ENCODE results near the gene AGRP. TPM values are rescaled to one million over a fixed set of nuclear protein-coding genes. Genes with fewer than 3 reads are reported as not detected.

AGRP gene
- total RNA-seq, 1 experiment from 2014 or later, result not detected

- no peaks in the 10 kb centered on the region for H3K9me3 Mint-ChIP-seq (ENCODE audit: low read depth, unreplicated experiment)
- intact Hi-C loops (cut with micrococcal nuclease; ENCODE audit: unreplicated experiment), result no loop called here
- DNase-seq, result no peak
- no peak for TF ChIP-seq CTCF (IDR thresholded peaks at IDR 0.05; ENCODE audit: unreplicated experiment)
- peaks cover 23% of the 10 kb centered on the region for H3K4me1 Mint-ChIP-seq (ENCODE audit: low read depth, unreplicated experiment)
- no peak overlapping the region for H3K27ac Mint-ChIP-seq (ENCODE audit: unreplicated experiment)
- H3K27me3 Mint-ChIP-seq (ENCODE audit: unreplicated experiment), result no peaks in the 10 kb centered on the region
- H3K4me3 Mint-ChIP-seq (ENCODE audit: low read depth, unreplicated experiment), result no peak overlapping the region
- CTCF ChIA-PET, result interaction anchor here (0.8 to 1.5 kb wide), 7 partner anchors 11 to 49 kb away, joined by 3 to 5 read pairs (median 3); partner anchors contain the start of gene HSD11B2
- BruUV-seq (replicated peaks), result no TSS peak
- peaks cover 21% of the 10 kb centered on the region for H3K36me3 Mint-ChIP-seq (ENCODE audit: insufficient read depth, unreplicated experiment)
Measured at GRCh38 chr16:67445441-67445912, 37.9 kb downstream of the AGRP start.

GRCh38 chr16:67445126-67445426 lies 38.3 kb downstream of the AGRP start:
- Mint-ChIP-seq H3K36me3 (ENCODE audit: insufficient read depth, unreplicated experiment) (peaks cover 17% of the 10 kb centered on the region), H3K27me3 (ENCODE audit: unreplicated experiment) (no peaks in the 10 kb centered on the region), H3K9me3 (ENCODE audit: low read depth, unreplicated experiment) (no peaks in the 10 kb centered on the region), H3K4me3 (ENCODE audit: low read depth, unreplicated experiment) (no peak overlapping the region), H3K4me1 (ENCODE audit: low read depth, unreplicated experiment) (peaks cover 23% of the 10 kb centered on the region), H3K27ac (ENCODE audit: unreplicated experiment) (no peak overlapping the region)
- intact Hi-C loops (cut with micrococcal nuclease; ENCODE audit: unreplicated experiment), result no loop called here
- no peak for TF ChIP-seq CTCF (IDR thresholded peaks at IDR 0.05; ENCODE audit: unreplicated experiment)
- no peak for DNase-seq
- CTCF ChIA-PET, result interaction anchor here (0.8 to 0.9 kb wide), 2 partner anchors 17 to 20 kb away, joined by 3 to 5 read pairs; no protein-coding TSS in a partner anchor
- BruUV-seq (replicated peaks), result no TSS peak

GRCh38 chr16:67444259-67445125 lies 38.9 kb downstream of the AGRP start:
- Mint-ChIP-seq H3K4me1 (ENCODE audit: low read depth, unreplicated experiment) (peaks cover 23% of the 10 kb centered on the region), H3K4me3 (ENCODE audit: low read depth, unreplicated experiment) (no peak overlapping the region), H3K27me3 (ENCODE audit: unreplicated experiment) (no peaks in the 10 kb centered on the region), H3K36me3 (ENCODE audit: insufficient read depth, unreplicated experiment) (peaks cover 13% of the 10 kb centered on the region), H3K27ac (ENCODE audit: unreplicated experiment) (no peak overlapping the region), H3K9me3 (ENCODE audit: low read depth, unreplicated experiment) (no peaks in the 10 kb centered on the region)
- DNase-seq, result no peak
- CTCF ChIA-PET, result no interaction called here
- BruUV-seq (replicated peaks), result no TSS peak
- intact Hi-C loops (cut with micrococcal nuclease; ENCODE audit: unreplicated experiment), result no loop called here
- TF ChIP-seq CTCF (IDR thresholded peaks at IDR 0.05; ENCODE audit: unreplicated experiment), result no peak

- Mint-ChIP-seq H3K9me3 (ENCODE audit: low read depth, unreplicated experiment) (no peaks in the 10 kb centered on the region), H3K27ac (ENCODE audit: unreplicated experiment) (no peak overlapping the region), H3K4me3 (ENCODE audit: low read depth, unreplicated experiment) (no peak overlapping the region), H3K4me1 (ENCODE audit: low read depth, unreplicated experiment) (peaks cover 23% of the 10 kb centered on the region), H3K36me3 (ENCODE audit: insufficient read depth, unreplicated experiment) (peaks cover 19% of the 10 kb centered on the region), H3K27me3 (ENCODE audit: unreplicated experiment) (no peaks in the 10 kb centered on the region)
- no peak for TF ChIP-seq CTCF (IDR thresholded peaks at IDR 0.05; ENCODE audit: unreplicated experiment)
- no peak for DNase-seq
- CTCF ChIA-PET, result interaction anchor here (1.2 to 2.2 kb wide), 3 partner anchors 9 to 19 kb away, joined by 4 to 8 read pairs (median 5); no protein-coding TSS in a partner anchor
- intact Hi-C loops (cut with micrococcal nuclease; ENCODE audit: unreplicated experiment), result no loop called here
- BruUV-seq (replicated peaks), result no TSS peak
Measured at GRCh38 chr16:67443265-67443664, 40.1 kb downstream of the AGRP start.

All from Calu3 (cell line).